Measurements from ENCODE around the gene NREP.

NREP gene

DNA sequence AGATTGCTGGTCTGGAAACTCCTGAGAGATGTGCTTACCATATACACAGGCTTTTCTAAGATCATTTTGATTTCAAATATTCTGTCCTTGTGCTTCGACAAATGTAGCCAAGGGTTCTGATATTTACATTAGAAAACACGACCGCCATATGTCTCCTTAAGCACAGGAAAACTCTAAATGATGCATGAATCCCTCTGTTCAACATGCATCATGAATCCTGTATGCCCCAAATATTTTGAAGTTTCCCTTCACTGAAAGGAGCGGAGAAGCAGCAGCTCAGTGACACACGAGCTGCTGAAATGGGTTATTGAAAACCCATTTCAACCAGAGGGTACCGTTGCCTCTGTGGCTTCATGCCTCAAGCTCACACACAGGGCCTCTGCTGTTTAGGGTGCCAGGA is 74.4 kb downstream of the NREP start:
- no peak for DNase-seq (ENCODE audit: insufficient read length, low spot score)
- TF ChIP-seq POLR2A (IDR thresholded peaks at IDR 0.05; ENCODE audit: low read depth, low read length), result no peak
- FAIRE-seq, result no peak

GRCh38 chr5:111682121-111682520 is 74.9 kb downstream of the NREP start:
- DNase-seq (ENCODE audit: insufficient read length, low spot score), result no peak
- TF ChIP-seq POLR2A (IDR thresholded peaks at IDR 0.05; ENCODE audit: low read depth, low read length), result no peak
- no peak for FAIRE-seq

DNA sequence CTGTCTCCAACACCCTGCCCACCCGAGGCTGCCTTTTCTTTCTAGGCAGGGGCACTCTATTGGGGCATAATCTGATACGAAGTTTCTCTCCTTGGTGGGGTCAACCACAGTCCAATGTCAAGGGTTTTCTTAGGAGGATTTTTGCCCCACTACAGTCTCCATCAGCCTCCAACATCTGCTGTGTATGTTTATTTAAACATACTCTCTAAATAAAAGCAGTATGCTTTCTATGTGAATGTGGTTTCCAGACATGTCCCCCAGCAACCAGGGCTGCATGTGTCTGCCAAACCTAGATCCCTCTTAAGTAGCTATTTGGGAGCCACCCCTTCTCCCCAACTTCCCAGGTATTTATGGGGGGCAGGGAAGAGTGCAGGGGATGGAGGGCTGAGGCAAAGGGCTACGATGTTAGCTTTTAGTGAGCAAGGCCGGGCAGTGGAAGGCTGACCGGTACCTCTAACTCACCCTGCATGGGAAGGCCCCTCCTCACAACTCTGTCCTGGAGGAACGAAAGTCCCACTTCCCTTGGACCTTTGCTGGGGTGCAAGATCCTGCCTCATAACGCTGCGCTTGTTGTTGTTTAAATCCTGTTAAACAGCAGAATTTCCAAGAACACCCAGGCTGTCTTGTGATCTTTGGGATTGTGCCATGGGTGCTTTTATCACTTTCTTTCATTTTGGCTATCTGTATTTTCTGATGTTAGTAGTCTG is 75.4 kb downstream of the NREP start:
- DNase-seq (ENCODE audit: insufficient read length, low spot score) (no peak), FAIRE-seq (no peak)
- no peak for TF ChIP-seq POLR2A (IDR thresholded peaks at IDR 0.05; ENCODE audit: low read depth, low read length)

DNA sequence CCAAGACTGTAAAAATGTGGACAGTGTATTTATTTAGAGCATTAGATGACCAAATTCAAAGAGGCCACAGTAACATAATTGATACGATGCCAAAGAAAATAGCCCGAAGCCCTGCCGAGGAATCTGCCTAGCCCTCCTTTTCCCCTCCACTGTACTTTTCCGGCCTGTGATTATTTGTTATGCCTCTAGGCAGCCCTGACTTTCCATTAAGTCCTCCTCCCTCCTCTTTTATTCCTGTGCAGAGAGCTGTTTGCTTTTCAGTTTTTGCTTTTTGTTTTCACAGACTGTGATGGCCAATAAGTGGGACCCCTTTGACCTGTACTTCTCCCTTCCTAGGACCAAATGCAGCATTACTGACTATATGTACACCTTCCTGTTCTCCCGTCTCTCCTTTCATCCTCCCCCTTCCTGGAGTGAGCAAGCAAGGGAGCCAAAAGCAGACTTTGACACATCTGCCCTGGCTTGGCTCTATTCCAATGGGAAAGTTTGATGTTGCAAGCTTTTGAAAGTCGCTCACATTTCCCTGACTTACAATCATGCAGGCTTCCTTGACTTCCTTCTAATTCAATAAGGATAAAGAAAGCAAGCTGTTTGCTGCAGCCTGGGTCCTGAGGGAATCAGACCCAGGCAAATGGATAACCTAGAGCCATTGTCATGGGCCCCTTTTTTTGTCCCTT is 76.1 kb downstream of the NREP start:
- peak; percentile 92 for FAIRE-seq
- TF ChIP-seq POLR2A (IDR thresholded peaks at IDR 0.05; ENCODE audit: low read depth, low read length), result no peak
- DNase-seq (ENCODE audit: insufficient read length, low spot score), result peak; percentile 45

- FAIRE-seq, result no peak
- TF ChIP-seq POLR2A (IDR thresholded peaks at IDR 0.05; ENCODE audit: low read depth, low read length), result no peak
Observed at GRCh38 chr5:111679611-111680010, 77.4 kb downstream of the NREP start.

More at GRCh38 chr5:111679611-111680010, 77.4 kb downstream of the NREP start:
- no peak for DNase-seq (ENCODE audit: insufficient read length, low spot score)
